ENCODE measurements around the gene ACTL10. TPM values are rescaled to one million over a fixed set of nuclear protein-coding genes. Genes with fewer than 3 reads are reported as not detected.

Gene ACTL10
- total RNA-seq, 6 experiments from 2014 or later, result 0.20 to 1.1 (median 0.56) TPM; not detected in 1

DNA sequence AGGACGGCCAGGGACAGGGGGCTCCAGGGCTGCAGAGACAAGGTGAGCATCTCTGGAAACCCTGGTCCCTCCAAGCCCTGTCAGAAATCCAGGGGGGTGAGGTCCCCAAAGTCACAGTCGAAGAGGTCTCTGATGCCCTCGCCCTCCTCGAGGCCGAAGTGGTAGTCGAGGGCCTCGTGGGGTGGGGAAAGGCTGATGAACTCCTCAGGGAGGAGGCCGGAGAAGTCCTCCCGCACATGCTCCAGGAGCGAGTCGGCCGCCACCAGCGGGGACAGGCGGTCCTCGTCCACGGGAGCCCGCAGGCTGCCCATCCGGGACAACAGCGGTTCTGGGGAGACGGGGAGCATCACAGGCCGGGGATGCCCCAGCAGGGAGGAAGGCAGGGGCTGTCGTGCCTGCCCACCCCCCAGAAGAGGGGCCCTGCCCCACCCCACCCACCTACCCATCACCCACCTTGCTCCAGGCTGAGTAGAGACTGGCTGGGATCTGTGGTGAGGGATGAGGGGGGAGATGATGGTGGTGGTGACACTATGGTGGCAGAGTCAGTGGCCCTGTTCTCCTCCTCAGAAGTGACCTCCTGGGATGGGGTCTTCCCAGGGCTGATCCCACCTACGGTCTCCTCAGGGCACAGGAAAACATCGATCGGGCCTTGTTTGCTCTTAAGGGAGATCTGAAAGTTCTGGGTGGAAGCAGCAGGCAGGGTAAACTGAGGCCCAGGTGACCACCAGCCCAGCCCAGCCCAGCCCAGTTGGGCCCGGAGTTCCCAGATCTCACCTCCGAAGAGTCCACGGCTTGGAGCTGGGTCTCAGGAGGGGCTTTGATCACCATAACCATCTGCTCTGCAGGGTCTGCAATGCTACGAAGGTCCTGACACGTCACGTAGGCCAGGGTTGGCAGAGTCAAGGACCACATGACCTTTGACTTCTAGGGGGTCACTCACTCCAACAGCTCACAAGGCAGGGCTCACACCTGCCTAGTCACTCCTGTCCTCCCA, 10.2 kb downstream of the ACTL10 start:
- DNase-seq (peak in 1 of 3 donors; percentile 20), ATAC-seq (no peak)
- TF ChIP-seq, protein P1, sequence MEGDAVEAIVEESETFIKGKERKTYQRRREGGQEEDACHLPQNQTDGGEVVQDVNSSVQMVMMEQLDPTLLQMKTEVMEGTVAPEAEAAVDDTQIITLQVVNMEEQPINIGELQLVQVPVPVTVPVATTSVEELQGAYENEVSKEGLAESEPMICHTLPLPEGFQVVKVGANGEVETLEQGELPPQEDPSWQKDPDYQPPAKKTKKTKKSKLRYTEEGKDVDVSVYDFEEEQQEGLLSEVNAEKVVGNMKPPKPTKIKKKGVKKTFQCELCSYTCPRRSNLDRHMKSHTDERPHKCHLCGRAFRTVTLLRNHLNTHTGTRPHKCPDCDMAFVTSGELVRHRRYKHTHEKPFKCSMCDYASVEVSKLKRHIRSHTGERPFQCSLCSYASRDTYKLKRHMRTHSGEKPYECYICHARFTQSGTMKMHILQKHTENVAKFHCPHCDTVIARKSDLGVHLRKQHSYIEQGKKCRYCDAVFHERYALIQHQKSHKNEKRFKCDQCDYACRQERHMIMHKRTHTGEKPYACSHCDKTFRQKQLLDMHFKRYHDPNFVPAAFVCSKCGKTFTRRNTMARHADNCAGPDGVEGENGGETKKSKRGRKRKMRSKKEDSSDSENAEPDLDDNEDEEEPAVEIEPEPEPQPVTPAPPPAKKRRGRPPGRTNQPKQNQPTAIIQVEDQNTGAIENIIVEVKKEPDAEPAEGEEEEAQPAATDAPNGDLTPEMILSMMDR (IDR thresholded peaks at IDR 0.05), result no peak
- no peak for TF ChIP-seq POLR2A (IDR thresholded peaks at IDR 0.05)
- H3K27me3 ChIP-seq, result no peaks in the 10 kb centered on the region
- H3K9me3 ChIP-seq, result no peaks in the 10 kb centered on the region
- no peak overlapping the region for H3K27ac ChIP-seq
- H3K4me3 ChIP-seq, result no peak overlapping the region
- peaks cover 0 to 11% (median 0%) of the 10 kb centered on the region in 4 donors for H3K4me1 ChIP-seq
- intact Hi-C loops (cut with DNase I), result loop anchor here in 1 of 2 donors (10.0 kb wide), 1 partner anchor 48 kb away; the partner anchor contains the start of gene PXMP4
- WGBS (ENCODE audit: insufficient coverage, low coverage, low lambda C conversion rate, missing lambda C conversion rate), result 95% methylated on average over 22 of the region's 31 CpGs
- H3K36me3 ChIP-seq, result no peaks in the 10 kb centered on the region

- no peak overlapping the region for H3K27ac ChIP-seq
- H3K27me3 ChIP-seq, result no peaks in the 10 kb centered on the region
- no peak for TF ChIP-seq POLR2A (IDR thresholded peaks at IDR 0.05)
- TF ChIP-seq, protein P1 (IDR thresholded peaks at IDR 0.05), result no peak
- peaks cover 0 to 9% (median 0%) of the 10 kb centered on the region in 4 donors for H3K4me1 ChIP-seq
- 94% methylated on average over 8 of the region's 15 CpGs for WGBS (ENCODE audit: insufficient coverage, low coverage, low lambda C conversion rate, missing lambda C conversion rate)
- no peak for ATAC-seq
- no peaks in the 10 kb centered on the region for H3K36me3 ChIP-seq
- no peak overlapping the region for H3K4me3 ChIP-seq
- intact Hi-C loops (cut with DNase I), result loop anchor here in 1 of 2 donors (10.0 kb wide), 1 partner anchor 47 kb away; the partner anchor contains the start of gene PXMP4
- DNase-seq, result no peak
- H3K9me3 ChIP-seq, result no peaks in the 10 kb centered on the region
Measured at GRCh38 chr20:33677991-33678702, 11.4 kb downstream of the ACTL10 start.

GRCh38 chr20:33679758-33680485, 13.2 kb downstream of the ACTL10 start:
- no peaks in the 10 kb centered on the region for H3K9me3 ChIP-seq
- intact Hi-C loops (cut with DNase I), result loop anchor here in 1 of 2 donors (10.0 kb wide), 1 partner anchor 45 kb away; the partner anchor contains the start of gene PXMP4
- H3K27ac ChIP-seq, result no peak overlapping the region
- no peak for ATAC-seq
- H3K36me3 ChIP-seq, result no peaks in the 10 kb centered on the region
- TF ChIP-seq, protein P1 (IDR thresholded peaks at IDR 0.05), result no peak
- TF ChIP-seq POLR2A (IDR thresholded peaks at IDR 0.05), result no peak
- H3K27me3 ChIP-seq, result no peaks in the 10 kb centered on the region
- DNase-seq, result no peak
- peaks cover 0 to 3% (median 0%) of the 10 kb centered on the region in 4 donors for H3K4me1 ChIP-seq
- H3K4me3 ChIP-seq, result no peak overlapping the region
- 85% methylated on average over 11 of the region's 20 CpGs for WGBS (ENCODE audit: insufficient coverage, low coverage, low lambda C conversion rate, missing lambda C conversion rate)

- no peak for ATAC-seq
Measured at GRCh38 chr20:33680686-33681085, 13.9 kb downstream of the ACTL10 start.

More at GRCh38 chr20:33680686-33681085, 13.9 kb downstream of the ACTL10 start:
- Histone ChIP-seq H3K27me3 (no peaks in the 10 kb centered on the region), H3K36me3 (no peaks in the 10 kb centered on the region), H3K4me3 (no peak overlapping the region), H3K27ac (no peak overlapping the region), H3K4me1 (no peaks in the 10 kb centered on the region), H3K9me3 (no peaks in the 10 kb centered on the region)
- WGBS (ENCODE audit: insufficient coverage, low coverage, low lambda C conversion rate, missing lambda C conversion rate), result 68% methylated on average over 2 of the region's 2 CpGs
- no peak for TF ChIP-seq POLR2A (IDR thresholded peaks at IDR 0.05)
- TF ChIP-seq, protein P1 (IDR thresholded peaks at IDR 0.05), result no peak
- no peak for DNase-seq
- intact Hi-C loops (cut with DNase I), result no loop called here
